ENCODE measurements around the gene TAS2R41. TPM values are rescaled to one million over a fixed set of nuclear protein-coding genes. Genes with fewer than 3 reads are reported as not detected.

The TAS2R41 gene
- total RNA-seq, 1 donor from 2014 or later, result not detected

DNA sequence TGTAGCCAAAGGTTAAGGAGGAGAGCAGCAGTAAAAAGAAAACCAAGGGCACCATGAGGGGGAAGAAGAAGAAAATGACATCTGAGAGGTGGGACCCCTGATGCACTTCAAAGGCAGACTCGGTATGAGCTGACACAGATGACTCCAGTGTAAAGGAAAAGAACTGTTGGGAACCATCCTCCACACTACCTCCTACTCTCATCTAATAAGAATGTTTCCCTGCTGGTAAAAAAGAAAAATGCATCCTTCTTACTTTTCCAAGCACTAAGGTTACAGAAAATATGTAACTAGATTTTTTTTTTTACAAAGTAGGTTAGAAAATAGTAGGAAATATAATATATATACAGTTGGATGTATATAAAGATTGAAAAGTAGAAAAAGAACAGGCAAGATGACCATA, 16.9 kb downstream of the TAS2R41 start:
- H3K27me3 ChIP-seq (ENCODE audit: control insufficient read depth, insufficient read depth, low read length), result no peaks in the 10 kb centered on the region
- TF ChIP-seq CTCF (IDR thresholded peaks at IDR 0.05; ENCODE audit: insufficient read depth, low read length, poor library complexity, severe bottlenecking), result no peak

GRCh38 chr7:143495851-143496250, 18.2 kb downstream of the TAS2R41 start:
- TF ChIP-seq CTCF (IDR thresholded peaks at IDR 0.05; ENCODE audit: insufficient read depth, low read length, poor library complexity, severe bottlenecking), result no peak
- Histone ChIP-seq H3K27me3 (ENCODE audit: control insufficient read depth, insufficient read depth, low read length) (no peaks in the 10 kb centered on the region), H3K4me3 (ENCODE audit: low read depth, low read length) (no peak overlapping the region), H3K36me3 (ENCODE audit: control insufficient read depth, insufficient read depth, low read length) (no peaks in the 10 kb centered on the region)
- DNase-seq (ENCODE audit: low read depth), result no peak

More for the DNA sequence above, 16.9 kb downstream of the TAS2R41 start:
- no peaks in the 10 kb centered on the region for H3K36me3 ChIP-seq (ENCODE audit: control insufficient read depth, insufficient read depth, low read length)
- no peak overlapping the region for H3K4me3 ChIP-seq (ENCODE audit: low read depth, low read length)
- no peak for DNase-seq (ENCODE audit: low read depth)

GRCh38 chr7:143496263-143496662, 18.6 kb downstream of the TAS2R41 start:
- no peaks in the 10 kb centered on the region for H3K36me3 ChIP-seq (ENCODE audit: control insufficient read depth, insufficient read depth, low read length)
- DNase-seq (ENCODE audit: low read depth), result no peak
- TF ChIP-seq CTCF (IDR thresholded peaks at IDR 0.05; ENCODE audit: insufficient read depth, low read length, poor library complexity, severe bottlenecking), result no peak
- no peaks in the 10 kb centered on the region for H3K27me3 ChIP-seq (ENCODE audit: control insufficient read depth, insufficient read depth, low read length)
- H3K4me3 ChIP-seq (ENCODE audit: low read depth, low read length), result no peak overlapping the region

DNA sequence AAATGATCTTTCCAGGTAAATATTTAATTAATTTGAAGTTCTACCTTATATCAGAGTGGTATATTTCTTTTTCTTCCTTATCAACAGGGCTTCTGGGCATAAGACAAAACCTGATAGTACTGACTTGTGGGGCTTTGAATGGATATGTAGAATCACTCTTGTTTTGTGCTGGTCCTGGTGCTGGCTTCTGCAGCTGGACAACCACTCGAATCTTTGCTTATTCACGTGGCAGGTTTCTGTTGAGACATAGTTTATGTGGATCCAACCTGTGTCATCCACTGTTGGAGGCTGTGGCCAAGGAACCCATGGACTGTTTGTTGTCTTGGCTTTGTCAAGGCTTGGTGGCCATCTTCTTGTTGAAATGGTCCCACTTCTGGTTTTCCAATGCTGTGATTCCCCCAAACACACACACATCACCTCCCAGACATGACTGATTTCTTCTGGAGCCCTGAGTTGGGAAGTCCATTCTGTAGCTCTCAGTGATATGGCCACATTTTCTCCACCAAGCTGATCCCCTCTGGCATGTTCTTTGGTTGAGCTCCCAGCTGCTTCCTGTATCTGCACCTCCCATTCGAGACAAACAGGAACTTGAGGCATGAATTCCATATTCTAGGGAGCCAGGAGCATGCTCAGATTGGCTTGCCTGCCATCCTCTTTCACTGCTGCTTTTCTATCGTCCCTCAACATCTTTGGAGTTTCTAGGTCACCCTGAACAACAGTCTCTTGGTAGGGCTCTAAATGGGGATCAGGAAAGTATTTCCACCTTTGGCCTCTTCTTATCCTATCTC, 19.5 kb downstream of the TAS2R41 start:
- no peaks in the 10 kb centered on the region for H3K27me3 ChIP-seq (ENCODE audit: control insufficient read depth, insufficient read depth, low read length)
- H3K4me3 ChIP-seq (ENCODE audit: low read depth, low read length), result no peak overlapping the region
- DNase-seq (ENCODE audit: low read depth), result no peak
- H3K36me3 ChIP-seq (ENCODE audit: control insufficient read depth, insufficient read depth, low read length), result no peaks in the 10 kb centered on the region
- no peak for TF ChIP-seq CTCF (IDR thresholded peaks at IDR 0.05; ENCODE audit: insufficient read depth, low read length, poor library complexity, severe bottlenecking)

DNA sequence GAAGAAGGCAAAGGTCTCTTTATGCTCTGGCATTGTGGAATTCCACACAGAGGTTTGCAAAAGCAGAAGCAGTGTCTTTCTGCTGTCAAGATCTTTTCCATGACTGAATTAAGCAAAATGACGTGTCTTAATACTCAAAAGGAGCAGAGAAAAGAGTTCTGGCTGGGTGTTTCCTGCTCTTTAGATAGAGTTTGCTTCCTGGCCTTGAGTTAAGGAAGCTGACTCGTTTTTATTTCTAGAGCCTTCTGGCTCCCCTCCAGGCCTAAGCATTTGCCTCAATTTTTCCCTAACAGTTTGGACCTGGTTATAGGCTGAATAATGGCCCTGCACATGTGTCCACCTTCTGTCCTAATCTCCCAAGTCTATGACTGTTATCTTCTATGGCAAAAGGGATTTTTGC, 21.6 kb downstream of the TAS2R41 start:
- no peaks in the 10 kb centered on the region for H3K27me3 ChIP-seq (ENCODE audit: control insufficient read depth, insufficient read depth, low read length)
- H3K36me3 ChIP-seq (ENCODE audit: control insufficient read depth, insufficient read depth, low read length), result no peaks in the 10 kb centered on the region
- DNase-seq (ENCODE audit: low read depth), result no peak
- no peak overlapping the region for H3K4me3 ChIP-seq (ENCODE audit: low read depth, low read length)
- TF ChIP-seq CTCF (IDR thresholded peaks at IDR 0.05; ENCODE audit: insufficient read depth, low read length, poor library complexity, severe bottlenecking), result no peak
